Measurements from ENCODE around the gene CCT3.

- TF ChIP-seq CTCF (IDR thresholded peaks at IDR 0.05; ENCODE audit: low read depth, low read length, missing input control) (no peak), JUND (IDR thresholded peaks at IDR 0.05) (no peak)
Measured at GRCh38 chr1:156342166-156342955, 4.3 kb upstream of the CCT3 start.

All from liver (tissue), 3 donors.